Activated CD4-positive, alpha-beta T cell treated with anti-CD3 and anti-CD28 coated beads for 48 hours (primary cell): ENCODE data around the gene NID2.
A peak's percentile ranks its signal among the peaks of the same experiment; 100 is the strongest.

Experiments
- DNase-seq: peaks from one replicate; pipeline ENCODE4 v3.0.0-alpha.2; 2020

NID2 gene

GRCh38 chr14:52080158-52080800 is 11.4 kb upstream of the NID2 start:
- no peak for DNase-seq

GRCh38 chr14:52079239-52079959 is 10.5 kb upstream of the NID2 start:
- DNase-seq = no peak

- DNase-seq = no peak
Observed at GRCh38 chr14:52078721-52079120, 9.9 kb upstream of the NID2 start.

GRCh38 chr14:52078095-52078531 is 9.3 kb upstream of the NID2 start:
- DNase-seq = no peak

GRCh38 chr14:52077256-52077979 is 8.6 kb upstream of the NID2 start:
- no peak for DNase-seq

GRCh38 chr14:52076334-52076733 is 7.5 kb upstream of the NID2 start:
- no peak for DNase-seq

- DNase-seq = no peak
Observed at GRCh38 chr14:52075371-52075770, 6.5 kb upstream of the NID2 start.

GRCh38 chr14:52073251-52073650 is 4.4 kb upstream of the NID2 start:
- DNase-seq = no peak

- no peak for DNase-seq
Observed at GRCh38 chr14:52072266-52072780, 3.5 kb upstream of the NID2 start.

- no peak for DNase-seq
Observed at GRCh38 chr14:52071675-52072074, 2.8 kb upstream of the NID2 start.

GRCh38 chr14:52070051-52070431 is 1.2 kb upstream of the NID2 start:
- DNase-seq = no peak

- peak; percentile 22 for DNase-seq
Observed at GRCh38 chr14:52069307-52070050, 620 bp upstream of the NID2 start.

- peak; percentile 20 for DNase-seq
Observed at GRCh38 chr14:52067873-52068614, 815 bp downstream of the NID2 start.

- no peak for DNase-seq
Observed at GRCh38 chr14:52064174-52064573, 4.7 kb downstream of the NID2 start.

- no peak for DNase-seq
Observed at GRCh38 chr14:52063052-52063462, 5.8 kb downstream of the NID2 start.

- no peak for DNase-seq
Observed at GRCh38 chr14:52061890-52062289, 7.0 kb downstream of the NID2 start.

- DNase-seq = no peak
Observed at GRCh38 chr14:52061390-52061789, 7.5 kb downstream of the NID2 start.

- DNase-seq = no peak
Observed at GRCh38 chr14:52060080-52060479, 8.8 kb downstream of the NID2 start.

GRCh38 chr14:52059649-52060048 is 9.2 kb downstream of the NID2 start:
- no peak for DNase-seq

GRCh38 chr14:52058341-52058740 is 10.5 kb downstream of the NID2 start:
- no peak for DNase-seq

GRCh38 chr14:52055167-52055566 is 13.7 kb downstream of the NID2 start:
- no peak for DNase-seq

GRCh38 chr14:52054678-52055077 is 14.2 kb downstream of the NID2 start:
- no peak for DNase-seq
